Smooth muscle cell (in vitro differentiated cells): Measurements from ENCODE around the gene HOXA9. TPM values are rescaled to one million over a fixed set of nuclear protein-coding genes. Genes with fewer than 3 reads are reported as not detected.

Experiments
- DNase-seq: peaks from one replicate; lab custom pipeline; 2025; ENCODE audit not compliant: unreplicated experiment; lab: John Stamatoyannopoulos, UW
- H2AFZ ChIP-seq: fragments of 200-600 bp; sonication (generic); 2 replicates; pipeline ENCODE4 v1.6.0; 2016; ENCODE audit warnings: antibody characterized with exemption, low read depth, mild to moderate bottlenecking
- H3F3A ChIP-seq: fragments of 200-600 bp; sonication (generic); 2 replicates; pipeline ENCODE4 v1.6.0; 2017; ENCODE audit warnings: antibody characterized with exemption, low read depth
- H3K27ac ChIP-seq: fragments of 200-600 bp; sonication (generic); 2 replicates; pipeline ENCODE4 v1.5.1; 2016; ENCODE audit warnings: low read depth, mild to moderate bottlenecking
- H3K27me3 ChIP-seq: fragments of 200-600 bp; sonication (generic); 2 replicates; pipeline ENCODE4 v1.6.1; 2016; ENCODE audit warnings: low read depth, mild to moderate bottlenecking
- H3K36me3 ChIP-seq: fragments of 200-600 bp; sonication (generic); 2 replicates; pipeline ENCODE4 v1.5.1; 2016; ENCODE audit warnings: low read depth
- H3K4me1 ChIP-seq: fragments of 200-600 bp; sonication (generic); 2 replicates; pipeline ENCODE4 v1.5.1; 2016; ENCODE audit warnings: low read depth
- H3K4me2 ChIP-seq: fragments of 200-600 bp; sonication (generic); 2 replicates; pipeline ENCODE4 v1.6.0; 2016; ENCODE audit warnings: mild to moderate bottlenecking
- H3K4me3 ChIP-seq: fragments of 200-600 bp; sonication (generic); 2 replicates; pipeline ENCODE4 v1.5.1; 2016; ENCODE audit warnings: mild to moderate bottlenecking
- H3K79me2 ChIP-seq: fragments of 200-600 bp; sonication (generic); 2 replicates; pipeline ENCODE4 v1.6.0; 2016; ENCODE audit warnings: low read depth, mild to moderate bottlenecking
- H3K9ac ChIP-seq: fragments of 200-600 bp; sonication (generic); 2 replicates; pipeline ENCODE4 v1.6.0; 2016; ENCODE audit warnings: low read depth
- H3K9me3 ChIP-seq: fragments of 200-600 bp; sonication (generic); replicated peaks from 2 replicates; pipeline ENCODE4 v1.5.1; 2016; ENCODE audit warnings: low read depth
- H4K20me1 ChIP-seq: fragments of 200-600 bp; sonication (generic); 2 replicates; pipeline ENCODE4 v1.6.0; 2016; ENCODE audit warnings: low read depth
- WGBS: methylation state at CpG from one replicate; pipeline ENCODE4 v1.1.7; 2016; ENCODE audit warnings: low lambda C conversion rate; 5-methylcytosine and 5-hydroxymethylcytosine counted together
- polyA plus RNA-seq: library from polyadenylated mRNA; unstranded; fragments of >200 nt; fragmentation: Nextera tagmentation; extraction: Ambion mirVana; gene quantifications from 2 replicates; pipeline ENCODE4 v1.2.1, GENCODE V29; 2016
- total RNA-seq: library from RNA; depleted of rRNA; stranded (reverse); fragments of >200 nt; gene quantifications from 2 replicates; pipeline ENCODE4 v1.2.3, GENCODE V29; 2014
- TF ChIP-seq, protein P1 (sequence below): fragments of 200-600 bp; sonication (generic); IDR thresholded peaks from 2 replicates; pipeline ENCODE4 v1.5.1; 2017; ENCODE audit warnings: borderline replicate concordance, mild to moderate bottlenecking, antibody characterized with exemption; ENCODE audit not compliant: insufficient read depth, poor library complexity, severe bottlenecking

Gene HOXA9
- total and polyA plus RNA-seq, 2 experiments from 2014 or later: 12.6 to 35.8 TPM

GRCh38 chr7:27155816-27156507, 9.4 kb downstream of the HOXA9 start:
- Histone ChIP-seq H3K4me1 (peaks cover 3% of the 10 kb centered on the region), H4K20me1 (no peaks in the 10 kb centered on the region), H3K79me2 (no peaks in the 10 kb centered on the region), H2AFZ (peak overlapping the region; percentile 72), H3F3A (no peaks in the 10 kb centered on the region), H3K9ac (no peak overlapping the region), H3K27ac (no peak overlapping the region), H3K4me2 (peak overlapping the region; percentile 91), H3K4me3 (peak overlapping the region; percentile 51), H3K9me3 (no peaks in the 10 kb centered on the region), H3K36me3 (no peaks in the 10 kb centered on the region), H3K27me3 (peaks cover 96% of the 10 kb centered on the region)
- TF ChIP-seq, protein P1, sequence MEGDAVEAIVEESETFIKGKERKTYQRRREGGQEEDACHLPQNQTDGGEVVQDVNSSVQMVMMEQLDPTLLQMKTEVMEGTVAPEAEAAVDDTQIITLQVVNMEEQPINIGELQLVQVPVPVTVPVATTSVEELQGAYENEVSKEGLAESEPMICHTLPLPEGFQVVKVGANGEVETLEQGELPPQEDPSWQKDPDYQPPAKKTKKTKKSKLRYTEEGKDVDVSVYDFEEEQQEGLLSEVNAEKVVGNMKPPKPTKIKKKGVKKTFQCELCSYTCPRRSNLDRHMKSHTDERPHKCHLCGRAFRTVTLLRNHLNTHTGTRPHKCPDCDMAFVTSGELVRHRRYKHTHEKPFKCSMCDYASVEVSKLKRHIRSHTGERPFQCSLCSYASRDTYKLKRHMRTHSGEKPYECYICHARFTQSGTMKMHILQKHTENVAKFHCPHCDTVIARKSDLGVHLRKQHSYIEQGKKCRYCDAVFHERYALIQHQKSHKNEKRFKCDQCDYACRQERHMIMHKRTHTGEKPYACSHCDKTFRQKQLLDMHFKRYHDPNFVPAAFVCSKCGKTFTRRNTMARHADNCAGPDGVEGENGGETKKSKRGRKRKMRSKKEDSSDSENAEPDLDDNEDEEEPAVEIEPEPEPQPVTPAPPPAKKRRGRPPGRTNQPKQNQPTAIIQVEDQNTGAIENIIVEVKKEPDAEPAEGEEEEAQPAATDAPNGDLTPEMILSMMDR: no peak
- 11% methylated on average over 61 of the region's 63 CpGs for WGBS
- no peak for DNase-seq

DNA sequence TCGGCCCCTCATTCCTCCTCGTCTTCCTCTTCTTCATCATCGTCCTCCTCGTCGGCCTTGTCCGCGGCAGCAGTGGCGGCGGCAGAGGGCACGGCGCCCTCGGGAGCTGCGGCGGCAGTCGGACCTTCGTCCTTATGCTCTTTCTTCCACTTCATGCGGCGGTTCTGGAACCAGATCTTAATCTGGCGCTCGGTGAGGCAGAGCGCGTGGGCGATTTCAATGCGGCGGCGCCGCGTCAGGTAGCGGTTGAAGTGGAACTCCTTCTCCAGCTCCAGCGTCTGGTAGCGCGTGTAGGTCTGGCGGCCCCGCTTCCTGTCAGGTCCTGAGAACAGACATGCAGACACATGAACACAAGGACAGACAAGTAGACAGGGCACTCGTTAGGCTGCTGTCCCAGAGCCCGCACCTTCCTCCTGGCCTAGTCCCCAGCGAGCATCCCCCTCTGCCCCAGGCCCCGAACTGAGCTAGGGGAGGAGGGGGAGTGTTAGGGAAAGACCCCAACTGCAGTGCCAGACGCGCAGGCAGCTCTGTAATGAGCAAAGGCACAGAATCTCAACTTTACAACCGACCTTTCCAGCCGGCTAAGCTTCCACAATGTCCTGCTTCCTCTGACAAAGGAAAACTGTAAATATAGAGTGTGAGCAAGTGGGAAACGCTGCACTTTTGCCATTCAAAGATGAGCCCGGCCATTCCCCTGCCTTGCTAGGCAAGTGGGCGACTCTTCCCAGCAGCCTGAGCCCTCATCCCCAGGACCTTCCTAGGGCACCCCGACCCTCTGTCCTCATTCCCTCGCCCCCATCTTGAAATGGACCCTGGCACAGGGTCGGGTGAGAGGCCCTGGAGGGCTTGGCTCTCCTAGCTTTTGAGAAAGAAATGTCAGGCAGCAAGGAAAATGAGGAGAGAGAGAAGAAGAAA, 10.2 kb downstream of the HOXA9 start:
- H3K9ac ChIP-seq: no peak overlapping the region
- H3K79me2 ChIP-seq: no peaks in the 10 kb centered on the region
- peaks cover 99% of the 10 kb centered on the region for H3K27me3 ChIP-seq
- 17% methylated on average over 48 of the region's 48 CpGs for WGBS
- peak overlapping the region; percentile 72 for H2AFZ ChIP-seq
- H3K27ac ChIP-seq: no peak overlapping the region
- no peaks in the 10 kb centered on the region for H3K4me1 ChIP-seq
- TF ChIP-seq, protein P1: no peak
- no peaks in the 10 kb centered on the region for H3K9me3 ChIP-seq
- H3K36me3 ChIP-seq: no peaks in the 10 kb centered on the region
- peak overlapping the region; percentile 91 for H3K4me2 ChIP-seq
- peak overlapping the region; percentile 51 for H3K4me3 ChIP-seq
- no peaks in the 10 kb centered on the region for H4K20me1 ChIP-seq
- DNase-seq: no peak
- H3F3A ChIP-seq: no peaks in the 10 kb centered on the region

DNA sequence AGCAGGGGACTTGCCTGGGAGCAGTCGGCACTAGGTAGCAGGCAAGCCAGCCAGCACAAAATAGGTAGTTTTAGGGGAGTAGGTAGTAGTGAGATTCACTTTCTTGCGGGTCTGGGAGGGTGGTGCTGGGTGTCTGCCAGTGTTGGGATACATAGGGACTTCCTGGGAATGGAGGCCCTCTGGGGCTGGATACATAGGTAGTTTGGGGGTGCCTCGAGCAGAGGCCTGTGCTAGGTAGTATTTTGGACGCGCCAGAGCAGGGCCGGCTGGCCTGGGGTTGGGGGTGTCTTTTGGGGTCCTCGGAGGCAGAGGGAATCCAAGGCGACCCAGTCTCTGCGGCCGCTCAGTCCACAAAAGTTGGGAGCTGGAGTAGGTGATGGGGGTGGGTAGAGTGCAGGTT, 11.0 kb downstream of the HOXA9 start:
- 70% methylated on average over 9 of the region's 10 CpGs for WGBS
- Histone ChIP-seq H3K9ac (no peak overlapping the region), H3K4me2 (peak overlapping the region; percentile 91), H4K20me1 (no peaks in the 10 kb centered on the region), H2AFZ (no peak overlapping the region), H3K9me3 (no peaks in the 10 kb centered on the region), H3K4me1 (no peaks in the 10 kb centered on the region), H3K36me3 (no peaks in the 10 kb centered on the region), H3K27me3 (peaks cover 99% of the 10 kb centered on the region), H3K4me3 (no peak overlapping the region), H3K27ac (no peak overlapping the region), H3F3A (no peaks in the 10 kb centered on the region), H3K79me2 (no peaks in the 10 kb centered on the region)
- TF ChIP-seq, protein P1: no peak
- DNase-seq: no peak
